ENCODE measurements around the gene HEATR3.

Gene HEATR3

GRCh38 chr16:50065624-50066481 is at the start of gene HEATR3:
Gene HEATR3 (plus strand): TSS chr16:50065970. CDS start chr16:50066132, 162 bp downstream.
- peak; percentile 96 for DNase-seq (ENCODE audit: low read depth)

GRCh38 chr16:50017553-50017952 is 48.2 kb upstream of the HEATR3 start:
- no peak for DNase-seq (ENCODE audit: low read depth)

- no peak for DNase-seq (ENCODE audit: low read depth)
Measured at GRCh38 chr16:50021544-50021943, 44.2 kb upstream of the HEATR3 start.

- DNase-seq (ENCODE audit: low read depth), result no peak
Measured at GRCh38 chr16:50023641-50024040, 42.1 kb upstream of the HEATR3 start.

- DNase-seq (ENCODE audit: low read depth), result no peak
Measured at GRCh38 chr16:50024207-50024606, 41.6 kb upstream of the HEATR3 start.

- peak; percentile 92 for DNase-seq (ENCODE audit: low read depth)
Measured at GRCh38 chr16:50024684-50025536, 40.9 kb upstream of the HEATR3 start, which contains the start of gene CNEP1R1. Gene CNEP1R1 (plus strand): TSS chr16:50025225. CDS start chr16:50025316, 91 bp downstream.

GRCh38 chr16:50025537-50025931 is 40.2 kb upstream of the HEATR3 start:
- peak; percentile 3 for DNase-seq (ENCODE audit: low read depth)

GRCh38 chr16:50027829-50028228 is 37.9 kb upstream of the HEATR3 start:
- no peak for DNase-seq (ENCODE audit: low read depth)

- no peak for DNase-seq (ENCODE audit: low read depth)
Measured at GRCh38 chr16:50035468-50035992, 30.2 kb upstream of the HEATR3 start.

- no peak for DNase-seq (ENCODE audit: low read depth)
Measured at GRCh38 chr16:50036426-50036825, 29.3 kb upstream of the HEATR3 start.

GRCh38 chr16:50037662-50038220 is 28.0 kb upstream of the HEATR3 start:
- DNase-seq (ENCODE audit: low read depth), result no peak

GRCh38 chr16:50038286-50038685 is 27.5 kb upstream of the HEATR3 start:
- no peak for DNase-seq (ENCODE audit: low read depth)

GRCh38 chr16:50038756-50039529 is 26.8 kb upstream of the HEATR3 start:
- DNase-seq (ENCODE audit: low read depth), result no peak

- DNase-seq (ENCODE audit: low read depth), result no peak
Measured at GRCh38 chr16:50040018-50040417, 25.8 kb upstream of the HEATR3 start.

- no peak for DNase-seq (ENCODE audit: low read depth)
Measured at GRCh38 chr16:50040710-50041109, 25.1 kb upstream of the HEATR3 start.

GRCh38 chr16:50043358-50043757 is 22.4 kb upstream of the HEATR3 start:
- DNase-seq (ENCODE audit: low read depth), result no peak

- DNase-seq (ENCODE audit: low read depth), result no peak
Measured at GRCh38 chr16:50045412-50045811, 20.4 kb upstream of the HEATR3 start.

- DNase-seq (ENCODE audit: low read depth), result no peak
Measured at GRCh38 chr16:50046853-50047252, 18.9 kb upstream of the HEATR3 start.

- DNase-seq (ENCODE audit: low read depth), result no peak
Measured at GRCh38 chr16:50047864-50048263, 17.9 kb upstream of the HEATR3 start.

- DNase-seq (ENCODE audit: low read depth), result no peak
Measured at GRCh38 chr16:50050802-50051201, 15.0 kb upstream of the HEATR3 start.

GRCh38 chr16:50056226-50056625 is 9.5 kb upstream of the HEATR3 start:
- no peak for DNase-seq (ENCODE audit: low read depth)

Data from activated T-cell treated with anti-CD3 and anti-CD28 coated beads for 24 hours (primary cell).